ENCODE measurements around the gene EPB41L4A.

GRCh38 chr5:112124788-112125187 lies 294.3 kb downstream of the EPB41L4A start:
- TF ChIP-seq CTCF (IDR thresholded peaks at IDR 0.05) = no peak
- no peak for TF ChIP-seq POLR2A (IDR thresholded peaks at IDR 0.05)

Data from body of pancreas (tissue), 4 donors.